Skin of body (tissue), 2 donors: ENCODE results near the gene USP3. TPM values are rescaled to one million over a fixed set of nuclear protein-coding genes. Genes with fewer than 3 reads are reported as not detected.
A peak's percentile ranks its signal among the peaks of the same experiment; 100 is the strongest.

Source experiments
- DNase-seq: peaks from one replicate; lab custom pipeline; 2025; lab: John Stamatoyannopoulos, UW
- total RNA-seq: library from RNA; depleted of rRNA; stranded (reverse); fragments of >200 nt; gene quantifications from one replicate; pipeline ENCODE4 v1.2.3, GENCODE V29; 2014

USP3 gene
- total RNA-seq, 1 donor from 2014 or later, result 59.3 TPM

DNA sequence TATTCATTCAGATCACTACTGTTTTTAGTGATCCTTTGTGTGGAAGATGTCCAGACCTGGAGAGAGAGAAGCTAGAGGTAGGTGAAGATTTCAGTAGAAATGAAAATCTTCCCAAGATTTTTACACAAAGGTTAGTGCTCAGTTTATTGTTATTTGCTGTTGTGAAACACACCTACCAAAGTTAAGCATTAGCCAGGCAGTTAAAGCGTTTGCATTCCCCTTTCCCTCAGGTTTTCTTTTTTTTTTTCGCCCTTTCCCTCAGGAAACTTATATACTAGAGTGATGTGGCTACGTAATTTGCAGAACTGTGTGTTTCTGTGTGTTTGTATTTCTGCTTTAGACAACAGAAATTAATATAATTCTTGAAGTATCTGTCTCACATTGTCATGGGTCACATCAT, 34.5 kb downstream of the USP3 start:
- DNase-seq, result no peak

DNA sequence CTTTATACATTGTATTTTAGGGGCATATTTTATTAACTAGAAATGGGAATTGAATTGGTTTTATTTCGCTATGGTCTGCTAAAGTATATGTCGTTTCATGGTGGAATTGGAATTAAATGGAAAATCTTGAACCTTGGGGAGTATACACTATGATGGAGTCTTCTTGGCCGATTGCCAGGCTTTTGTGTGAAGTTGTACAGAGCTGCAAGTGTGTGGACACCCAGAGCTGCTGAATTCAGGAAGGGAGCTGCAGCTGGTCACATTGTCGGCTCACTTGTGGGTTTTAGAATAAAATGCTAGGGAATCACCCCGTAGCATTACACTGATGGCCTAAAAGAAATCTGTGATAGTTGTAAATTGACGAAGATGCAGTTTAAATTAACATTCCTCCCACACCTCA, 35.1 kb downstream of the USP3 start:
- DNase-seq, result no peak

DNA sequence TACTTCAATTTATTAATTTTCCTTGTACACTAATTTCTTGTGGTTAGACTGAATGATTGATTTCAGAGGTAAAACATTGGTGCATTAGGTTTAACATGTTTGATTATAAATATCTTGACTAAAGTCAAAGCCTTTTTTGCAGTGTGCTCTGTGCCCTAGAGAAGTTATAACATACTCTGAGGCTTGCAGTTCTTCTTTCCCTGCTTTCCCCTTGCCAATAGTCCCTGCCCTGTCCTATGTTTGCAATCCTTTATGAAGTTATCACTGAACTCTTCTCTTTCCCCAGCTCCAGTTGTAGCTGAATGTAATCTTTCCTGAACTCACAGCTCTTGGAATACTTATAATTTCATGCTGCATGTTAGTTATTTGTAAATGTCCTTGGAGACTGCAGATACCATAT, 35.6 kb downstream of the USP3 start:
- no peak for DNase-seq

DNA sequence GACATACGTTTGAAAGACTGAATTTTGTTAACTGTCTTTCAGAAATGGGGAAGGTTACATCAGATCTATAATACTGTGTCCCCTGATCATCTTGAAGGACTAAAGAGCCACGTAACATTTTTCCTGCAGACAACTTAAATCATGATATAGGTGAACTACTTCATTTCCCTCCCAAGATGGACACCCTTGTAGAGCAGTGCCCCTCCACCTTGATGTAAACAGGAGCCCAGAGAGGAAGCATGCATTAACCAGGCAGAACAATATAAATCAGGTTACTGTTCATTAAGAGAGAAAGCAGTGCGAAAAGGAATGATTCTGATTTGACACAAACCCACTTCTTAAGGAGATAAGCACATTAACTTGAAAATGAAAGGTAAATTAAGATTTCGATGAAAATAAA, 36.1 kb downstream of the USP3 start:
- DNase-seq, result no peak

DNA sequence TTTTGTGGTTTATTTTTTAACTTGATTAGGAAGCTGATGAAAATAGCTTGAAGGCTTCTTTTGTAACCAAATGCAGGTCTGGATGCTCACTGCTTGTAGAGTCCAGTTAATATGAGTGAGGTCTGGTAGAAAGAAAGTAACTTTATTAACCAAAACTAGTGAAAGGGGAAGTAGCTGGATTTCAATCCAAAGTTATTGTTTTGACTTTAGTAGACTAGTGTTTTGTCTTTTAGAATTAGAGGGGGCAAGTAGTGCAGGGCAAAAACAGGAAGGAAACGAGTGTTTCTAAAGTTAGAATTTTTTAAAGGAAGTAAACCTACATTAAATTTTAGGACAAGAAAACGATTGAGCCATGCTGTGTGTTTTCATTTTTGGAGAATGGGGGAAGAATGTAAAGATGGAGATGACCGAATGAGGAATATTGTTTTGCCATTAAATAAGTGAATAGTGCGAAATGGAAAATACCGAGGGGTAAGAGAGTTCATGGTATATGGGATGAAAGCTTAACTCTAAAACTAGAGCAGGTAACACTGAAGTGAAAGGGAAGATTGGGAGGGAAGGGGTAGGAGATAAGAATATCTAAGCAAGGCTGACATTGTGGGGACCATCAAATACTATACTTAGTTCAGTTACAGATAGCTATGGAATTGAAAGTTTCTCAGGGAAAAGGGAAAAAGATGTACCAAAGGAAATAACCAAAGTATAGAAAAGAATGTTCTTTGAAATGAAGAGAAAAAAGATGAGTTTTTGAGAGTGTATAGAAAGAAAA, 40.0 kb downstream of the USP3 start:
- no peak for DNase-seq

DNA sequence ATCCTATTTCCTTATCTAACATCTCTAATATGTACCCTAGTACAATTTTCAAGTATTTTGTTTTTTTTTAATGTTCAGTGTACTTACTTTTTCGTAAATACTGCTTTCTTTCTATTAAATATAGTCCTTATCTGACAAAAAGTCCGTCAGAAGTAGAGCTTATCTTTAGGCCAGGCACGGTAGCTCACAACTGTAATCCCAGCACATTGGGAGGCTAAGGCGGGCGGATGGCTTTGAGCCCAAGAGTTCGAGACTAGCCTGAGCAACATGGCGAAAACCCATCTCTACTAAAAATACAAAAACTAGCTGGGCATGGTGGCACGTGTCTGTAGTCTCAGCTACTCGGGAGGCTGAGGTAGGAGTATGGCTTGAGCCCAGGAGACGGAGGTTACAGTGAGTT, 41.1 kb downstream of the USP3 start:
- DNase-seq, result no peak

DNA sequence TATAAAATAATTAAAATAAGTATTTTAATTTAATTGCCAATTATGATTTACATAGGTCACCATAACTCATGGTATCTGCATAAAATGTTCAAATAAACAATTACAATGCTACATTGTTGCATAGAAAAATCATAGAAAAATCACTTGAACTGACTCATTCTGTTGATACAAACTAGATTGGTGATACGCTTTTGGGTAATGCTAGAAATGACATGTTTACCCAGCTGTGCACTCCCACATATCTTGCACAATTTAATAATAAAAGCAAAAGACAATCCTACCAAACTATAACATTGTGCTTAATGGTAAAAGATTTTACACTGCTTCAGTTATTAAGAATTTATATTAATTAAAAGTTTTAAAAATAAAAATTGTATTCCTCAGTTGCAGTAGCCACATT, 47.0 kb downstream of the USP3 start:
- no peak for DNase-seq

DNA sequence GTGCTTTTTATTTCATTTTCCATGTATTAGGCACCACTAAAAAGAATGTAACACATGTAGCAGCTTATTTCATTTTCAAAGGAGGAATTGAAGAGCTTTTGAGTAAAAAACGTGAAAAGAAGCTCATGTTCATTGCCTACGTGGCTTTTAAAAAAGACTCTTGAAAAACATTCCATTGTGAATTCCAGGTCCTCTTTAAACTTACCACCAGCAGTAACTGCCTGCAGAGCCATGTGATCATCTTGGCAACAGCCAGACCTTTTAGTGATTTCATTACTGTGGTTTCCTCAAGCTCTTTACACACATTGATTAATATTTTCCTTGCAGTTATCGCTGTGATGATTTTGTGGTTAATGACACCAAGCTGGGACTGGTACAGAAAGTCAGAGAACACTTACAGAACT, 49.0 kb downstream of the USP3 start:
- peak; percentile 81 for DNase-seq

DNA sequence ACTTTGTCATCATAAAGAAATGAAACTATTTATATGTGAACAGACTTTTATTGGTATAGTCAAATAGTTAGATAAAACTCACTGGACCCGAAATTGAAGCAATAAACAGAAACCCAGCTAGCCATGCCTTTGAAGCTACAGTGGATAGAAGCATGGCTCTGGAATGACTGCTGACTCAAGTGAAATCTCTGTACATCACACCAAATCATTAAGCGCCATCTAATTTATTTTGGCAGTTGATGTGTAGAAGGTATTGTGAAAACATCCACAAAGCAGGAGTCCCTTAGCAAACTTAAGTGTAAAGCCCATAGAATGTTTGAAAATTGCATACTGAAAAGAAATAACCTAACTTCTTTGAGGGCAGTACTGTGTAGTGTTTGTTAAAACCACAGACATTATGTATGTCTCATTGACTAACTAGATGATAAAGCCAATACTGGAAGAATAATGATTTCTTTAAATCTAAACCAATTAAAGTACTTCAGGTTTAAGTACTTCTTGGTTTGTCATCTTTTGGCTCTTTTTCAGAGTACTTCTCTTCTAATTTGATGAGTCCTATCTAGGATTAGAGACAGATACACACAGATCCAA, 50.0 kb downstream of the USP3 start:
- no peak for DNase-seq

DNA sequence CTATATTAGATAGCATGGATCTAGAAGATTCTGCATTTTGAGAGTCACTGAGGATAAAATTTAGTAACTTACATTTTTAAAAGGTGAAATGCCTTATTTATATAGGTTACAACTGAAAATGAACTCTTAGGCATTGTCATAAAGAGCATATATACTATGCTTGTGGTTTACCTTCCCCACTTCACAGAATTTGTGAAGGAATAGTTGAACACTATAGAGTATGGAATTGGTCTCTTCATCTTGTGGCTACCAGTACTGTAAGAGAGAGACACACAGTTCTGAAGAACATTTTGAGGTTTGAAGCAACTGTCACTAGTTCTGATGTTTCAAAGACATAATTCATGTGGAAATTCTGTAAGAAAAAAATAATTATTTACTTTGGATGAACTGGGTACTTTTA, 51.1 kb downstream of the USP3 start:
- no peak for DNase-seq

DNA sequence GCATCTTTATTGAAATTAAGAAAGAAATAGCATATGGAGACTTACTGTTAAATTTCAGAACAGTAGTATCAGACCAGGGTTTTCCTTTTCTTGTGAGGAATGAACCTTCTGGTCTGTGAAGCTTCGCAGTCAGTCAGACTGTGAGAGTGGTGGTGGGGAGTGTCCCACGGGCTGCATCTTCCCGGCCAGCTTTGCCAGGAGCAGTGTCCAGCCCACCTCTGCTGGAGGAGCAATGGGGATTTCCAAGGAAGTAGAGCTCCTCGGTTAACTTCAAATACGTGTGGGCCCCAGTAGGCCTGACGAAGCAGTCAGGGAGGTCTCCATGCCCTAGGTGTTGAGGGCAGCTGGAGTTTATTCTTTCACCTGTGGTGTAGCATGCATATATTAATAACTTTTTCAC, 51.9 kb downstream of the USP3 start:
- no peak for DNase-seq

DNA sequence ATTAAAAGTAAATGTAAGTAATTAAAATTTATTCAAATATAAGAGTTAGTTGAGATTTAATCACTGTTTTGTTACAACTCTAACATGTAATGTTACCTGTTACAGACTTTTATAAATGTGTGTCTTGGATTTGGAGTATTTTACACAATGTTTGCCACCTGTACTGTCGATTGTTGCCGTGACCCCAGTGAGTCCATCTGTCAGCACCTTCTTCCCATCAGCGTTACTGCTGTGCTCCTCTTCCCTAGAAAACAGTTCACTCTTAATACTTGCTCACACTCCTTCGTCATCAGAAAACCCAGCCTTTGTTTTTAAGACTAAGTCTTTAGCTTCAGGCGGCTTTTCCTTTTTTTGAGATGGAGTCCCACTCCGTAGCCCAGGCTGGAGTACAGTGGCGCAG, 52.3 kb downstream of the USP3 start:
- no peak for DNase-seq

DNA sequence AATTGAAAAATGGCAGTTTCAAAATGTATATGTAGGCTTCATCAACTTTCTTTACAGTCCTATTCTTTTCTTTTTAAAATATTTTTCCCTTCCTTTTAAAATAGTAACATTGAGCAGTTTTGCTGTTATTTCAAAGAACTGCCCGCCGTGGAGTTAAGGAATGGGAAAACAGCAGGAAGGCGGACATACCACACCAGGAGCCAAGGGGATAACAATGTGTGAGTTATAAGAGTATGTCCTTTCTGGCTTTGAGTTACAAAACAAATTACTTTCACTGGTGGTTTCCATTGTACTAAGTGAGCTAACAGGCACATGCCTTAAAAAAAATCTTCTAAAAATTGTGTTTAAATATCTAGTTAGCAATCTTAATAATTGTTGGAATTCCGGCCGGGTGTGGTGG, 55.4 kb downstream of the USP3 start:
- DNase-seq, result no peak

DNA sequence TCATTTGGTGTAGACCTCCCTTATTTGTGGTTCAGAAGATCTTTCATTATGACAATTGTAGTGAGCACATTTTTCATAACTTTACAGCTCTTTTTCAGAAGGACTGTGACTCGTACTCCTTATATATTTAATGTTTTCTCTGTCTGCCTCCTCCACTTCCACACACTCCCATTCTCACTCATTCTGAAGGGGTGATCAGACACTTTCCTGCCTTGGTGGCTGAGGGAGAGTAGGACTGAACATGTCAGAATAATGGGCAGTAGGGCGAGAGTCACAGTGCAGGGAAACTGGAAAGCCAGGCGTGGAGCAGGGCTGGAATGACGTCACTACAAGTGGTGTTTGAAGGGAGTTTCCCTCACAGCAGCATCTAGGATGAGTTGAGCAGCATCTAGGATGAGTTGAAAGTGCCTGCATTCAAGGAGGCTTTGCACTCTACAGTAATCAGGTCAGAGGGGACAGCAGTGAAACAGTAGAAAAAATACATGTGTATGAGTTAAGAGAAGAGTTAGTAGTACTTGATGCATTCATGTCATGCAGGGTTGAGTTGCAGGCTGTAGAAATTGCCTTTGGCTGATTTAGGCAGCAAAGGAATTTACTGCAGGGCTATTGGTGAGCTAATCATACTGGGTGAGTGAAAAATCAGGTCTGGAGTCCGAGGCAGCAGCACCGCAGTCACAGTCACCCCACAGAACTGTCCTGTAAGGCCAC, 56.5 kb downstream of the USP3 start:
- no peak for DNase-seq

DNA sequence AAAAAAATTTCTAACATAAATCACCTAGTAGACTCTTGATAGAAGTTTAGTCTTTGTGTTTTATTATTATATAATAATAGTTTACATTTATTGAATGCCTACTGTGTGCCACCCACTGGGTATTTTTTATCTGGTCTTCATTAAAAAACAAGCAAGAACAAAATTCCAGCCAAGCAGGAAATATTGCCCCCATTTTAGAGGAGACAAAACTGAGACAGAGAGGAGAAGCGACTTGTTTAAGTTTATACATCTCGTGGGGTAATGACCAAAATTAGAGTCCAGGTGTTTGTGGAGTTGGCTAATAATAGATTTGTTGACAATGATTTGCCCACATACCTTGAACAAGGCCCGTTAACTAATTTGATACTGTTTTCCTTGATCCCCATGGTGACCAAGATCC, 59.7 kb downstream of the USP3 start:
- DNase-seq, result no peak

DNA sequence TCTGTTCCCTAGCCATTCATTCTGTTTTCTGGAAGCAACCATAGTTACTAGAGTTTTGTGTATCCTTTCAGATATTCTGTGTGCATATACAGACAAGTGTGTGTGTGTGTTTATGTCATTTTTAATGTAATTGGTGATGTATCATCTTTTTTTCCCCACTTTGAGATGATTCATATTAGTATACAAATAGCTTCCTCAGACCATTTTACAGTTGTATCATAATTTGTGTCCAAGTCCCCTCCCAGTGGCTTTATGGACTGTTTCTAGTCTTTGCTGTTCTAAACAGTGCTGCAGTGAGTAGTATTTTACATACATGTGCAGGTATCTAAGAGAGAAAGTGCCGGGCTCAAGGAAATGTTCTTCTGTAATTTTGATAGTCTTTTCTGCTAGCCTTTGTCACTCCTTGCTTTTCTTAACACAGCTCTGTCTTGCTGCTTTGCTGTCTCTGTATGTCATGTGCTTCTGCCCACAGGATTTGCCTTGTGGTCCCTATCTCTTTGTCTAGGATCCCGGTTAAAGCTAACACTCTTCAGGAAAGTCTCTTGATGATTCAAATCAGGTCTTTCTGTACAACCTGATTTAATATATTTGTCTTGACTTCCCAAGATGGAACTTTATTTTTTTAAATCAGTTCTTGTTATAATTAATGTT, 61.3 kb downstream of the USP3 start:
- no peak for DNase-seq

DNA sequence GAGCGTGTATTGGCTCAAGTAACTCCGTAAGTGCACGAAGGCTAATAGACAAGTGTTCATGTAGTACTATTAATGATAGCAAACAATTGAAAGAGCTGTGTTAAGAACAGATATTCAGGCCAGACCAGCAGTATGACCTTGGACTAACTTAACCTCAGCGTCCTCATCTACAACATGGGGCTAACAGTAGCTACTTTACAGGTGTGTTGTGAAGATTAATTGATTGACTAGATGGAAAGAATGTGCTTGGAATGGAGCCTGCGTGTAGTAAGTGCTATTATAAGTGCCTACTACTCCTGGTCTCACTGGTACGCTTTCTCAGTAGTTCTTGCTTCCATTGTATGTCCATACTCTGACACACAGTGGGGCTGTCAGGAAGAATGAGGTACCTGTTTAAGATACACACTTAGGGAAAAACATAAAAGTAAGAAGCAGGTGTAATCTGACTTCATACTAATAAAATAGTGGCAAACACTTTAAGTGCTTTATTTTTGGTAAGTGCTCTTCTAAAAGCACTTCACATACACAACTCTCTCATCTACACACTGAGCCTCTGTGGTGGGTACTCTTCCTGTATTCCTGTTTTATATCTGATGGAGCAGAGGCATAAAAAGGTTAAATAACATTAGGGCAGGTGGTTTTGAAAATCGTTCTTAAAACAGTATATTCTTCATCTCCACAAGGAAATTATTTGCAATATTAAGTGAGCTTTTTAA, 68.5 kb downstream of the USP3 start:
- DNase-seq, result no peak

DNA sequence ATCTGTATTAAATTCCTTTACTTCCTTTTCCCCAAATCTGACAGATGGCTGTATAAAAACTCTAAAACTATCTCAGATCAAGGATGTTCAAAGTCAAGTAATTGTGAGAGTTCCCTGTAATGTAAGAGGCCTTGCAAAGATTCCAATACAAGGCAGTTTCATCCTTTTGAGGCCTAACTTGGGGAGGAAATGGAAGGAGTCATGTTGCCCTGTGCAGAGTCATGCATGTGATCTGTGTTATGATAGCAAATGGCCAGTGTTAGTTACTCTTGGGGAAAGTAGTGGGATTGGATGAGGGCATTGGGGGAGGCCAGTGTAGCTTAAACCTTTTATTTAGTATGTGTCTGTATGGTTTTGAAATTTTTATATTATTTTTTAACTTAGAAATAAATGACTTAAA, 69.1 kb downstream of the USP3 start:
- DNase-seq, result no peak

DNA sequence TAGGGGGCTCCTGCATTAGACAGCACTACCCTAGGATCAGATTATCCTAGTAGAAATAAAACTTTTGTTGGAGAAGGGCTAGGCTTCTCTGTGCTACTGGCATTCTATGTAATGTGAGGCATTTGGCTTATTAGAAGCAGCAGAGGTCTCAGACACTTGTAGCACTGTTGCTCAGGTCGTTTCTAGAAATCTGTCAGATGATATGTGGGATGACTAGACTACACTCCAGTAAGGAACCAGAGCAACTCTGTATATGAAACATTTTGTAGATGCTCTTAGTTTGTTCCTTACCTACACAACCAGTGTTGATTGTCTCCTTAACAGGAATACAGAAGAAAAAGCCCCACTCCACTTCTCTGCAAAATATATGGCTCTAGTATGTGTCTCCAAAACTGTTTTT, 70.9 kb downstream of the USP3 start:
- DNase-seq, result no peak

DNA sequence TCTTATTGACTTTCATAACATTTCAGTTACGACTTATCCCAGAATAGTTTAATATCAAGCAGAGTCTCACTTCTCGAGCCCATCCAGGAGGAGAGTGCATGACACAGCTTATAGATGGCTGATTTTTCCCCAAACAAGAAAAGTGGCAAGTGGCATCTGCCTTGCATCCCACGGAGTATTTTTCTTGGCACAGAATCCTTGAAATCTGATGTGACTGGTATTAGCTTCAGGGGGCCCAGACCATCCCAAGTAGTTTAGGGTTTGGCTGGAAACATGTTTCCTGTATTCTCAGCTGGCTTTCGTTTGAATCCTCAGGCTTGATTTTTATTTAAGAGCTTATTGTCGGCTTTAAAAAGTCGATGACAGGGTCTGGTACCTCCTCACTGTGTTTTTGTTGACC, 72.0 kb downstream of the USP3 start:
- no peak for DNase-seq

DNA sequence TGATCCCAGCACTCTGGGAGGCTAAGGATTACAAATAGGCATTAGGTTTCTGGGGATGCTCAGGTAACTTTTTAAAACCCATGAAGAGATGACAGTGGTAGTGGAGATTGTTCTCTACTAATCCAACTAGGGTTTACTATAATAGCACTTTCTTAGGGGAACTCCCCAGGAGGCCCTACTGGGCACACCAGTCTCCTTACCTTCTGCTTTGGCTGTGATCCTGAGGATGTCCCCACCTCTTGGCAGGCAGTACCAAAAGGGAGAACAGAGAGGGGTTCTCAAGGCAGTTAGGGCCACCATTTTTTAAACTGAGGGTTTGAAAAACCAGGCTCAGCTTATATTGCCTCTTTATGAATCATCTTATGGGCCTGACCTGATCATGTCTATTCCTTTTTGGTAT, 77.8 kb downstream of the USP3 start:
- DNase-seq, result no peak
